Lower leg skin (tissue), 4 donors: ENCODE data around the gene VASH1. TPM values are rescaled to one million over a fixed set of nuclear protein-coding genes. Genes with fewer than 3 reads are reported as not detected.
"Not testable (repeated sequence)": the region's sequence is repeated elsewhere in the genome, so short reads cannot be mapped to it uniquely, and the experiment has no call there.

Experiments
- DNase-seq, 2 donors: peaks; one replicate each; pipeline ENCODE4 v3.0.0-alpha.2; 2019; ENCODE audit warnings: low spot score in 2 of 2
- H3K4me3 ChIP-seq: fragments of 200-600 bp; sonication (generic); 2 replicates; pipeline ENCODE4 v1.5.1; 2017; ENCODE audit warnings: mild to moderate bottlenecking, low read depth; ENCODE audit not compliant: poor library complexity, severe bottlenecking
- CTCF ChIP-seq, 3 donors: fragments of 450-650 bp; IDR thresholded peaks; one replicate each; pipeline ENCODE4 v1.5.1; 2016; ENCODE audit warnings: antibody characterized with exemption in 3 of 3, mild to moderate bottlenecking in 3 of 3, moderate library complexity in 2 of 3
- POLR2A ChIP-seq, 2 donors: fragments of 450-650 bp; IDR thresholded peaks; one replicate each; pipeline ENCODE4 v1.6.1; 2016 to 2017; ENCODE audit warnings: antibody characterized with exemption in 2 of 2, mild to moderate bottlenecking in 1 of 2, moderate library complexity in 1 of 2
- WGBS, 2 donors: methylation state at CpG; one replicate each; pipeline ENCODE4 v1.1.5; 2018; 5-methylcytosine and 5-hydroxymethylcytosine counted together
- intact Hi-C: fragments of 100-400 bp; cut with DNase I; formaldehyde crosslinking; loops from one replicate; pipeline ENCODE4 v1.15.0; 2023; ENCODE audit warnings: low total_unique reads
- total RNA-seq, 4 donors: library from RNA; depleted of rRNA; stranded (reverse); fragments of >200 nt; gene quantifications; one replicate each; pipeline ENCODE4 v1.1.0, GENCODE V29; 2016

The VASH1 gene
- total RNA-seq, 4 donors from 2014 or later: 0.86 to 6.9 (median 1.3) TPM

DNA sequence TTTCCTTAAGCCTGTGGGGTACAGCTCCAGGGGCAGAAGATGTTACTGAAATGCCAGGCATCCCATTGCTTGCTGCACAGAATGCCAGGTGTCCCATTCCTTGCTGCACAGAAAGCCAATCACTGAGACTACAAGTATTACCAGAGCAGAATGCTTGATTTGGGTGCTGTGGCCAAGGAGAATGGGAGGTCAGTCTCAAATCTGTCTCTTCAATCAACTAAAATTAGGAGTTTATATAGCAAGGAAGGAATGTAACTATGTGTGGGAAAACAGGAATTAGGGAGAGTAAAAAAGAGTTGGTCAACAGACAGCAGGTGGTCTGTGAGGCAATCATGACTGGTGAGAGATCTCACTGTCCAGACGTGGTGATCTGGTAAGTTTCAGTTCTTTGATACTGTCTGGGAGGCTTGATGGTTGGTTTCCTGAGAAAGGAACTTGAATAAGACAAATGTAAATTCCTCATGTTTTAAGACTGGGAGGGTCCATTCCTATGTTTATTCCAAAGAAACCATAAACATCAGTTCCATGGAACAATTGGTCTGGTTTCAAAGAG lies 31.2 kb upstream of the VASH1 start:
- no peak overlapping the region for H3K4me3 ChIP-seq
- 61 to 86% methylated on average over 1 of the region's 1 CpG for WGBS, 2 donors
- DNase-seq: no peak
- intact Hi-C loops: no loop called here
- TF ChIP-seq POLR2A (IDR thresholded peaks at IDR 0.05): no peak
- TF ChIP-seq CTCF (IDR thresholded peaks at IDR 0.05): no peak

- intact Hi-C loops, H3K4me3 ChIP-seq, DNase-seq: not testable (repeated sequence)
- WGBS, 2 donors: 90 to 92% methylated on average over 8 to 16 of the region's 31 CpGs
Observed at GRCh38 chr14:76734501-76734900, 26.8 kb upstream of the VASH1 start.

DNA sequence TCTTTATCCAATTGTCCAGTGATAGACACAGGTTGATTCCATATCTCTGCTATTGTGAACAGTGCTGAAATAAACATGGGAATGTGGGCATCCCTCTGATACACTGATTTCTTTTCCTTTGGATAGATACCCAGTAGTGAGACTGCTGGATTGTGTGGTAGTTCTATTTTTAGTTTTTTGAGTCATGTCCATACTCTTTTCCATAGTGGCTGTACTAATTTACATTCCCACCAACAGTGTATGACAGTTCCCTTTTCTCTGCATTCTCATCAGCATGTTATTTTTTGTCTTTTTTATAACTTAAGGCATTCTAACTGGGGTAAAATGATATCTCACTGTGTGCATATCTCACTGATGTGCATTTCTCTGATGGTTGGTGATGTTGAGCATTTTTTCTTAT lies 24.8 kb upstream of the VASH1 start:
- intact Hi-C loops: no loop called here
- no peak for TF ChIP-seq POLR2A (IDR thresholded peaks at IDR 0.05)
- no peak for TF ChIP-seq CTCF (IDR thresholded peaks at IDR 0.05)
- DNase-seq: no peak
- no peak overlapping the region for H3K4me3 ChIP-seq

GRCh38 chr14:76741074-76741473 lies 20.2 kb upstream of the VASH1 start:
- TF ChIP-seq CTCF (IDR thresholded peaks at IDR 0.05) (no peak), POLR2A (IDR thresholded peaks at IDR 0.05) (no peak)
- no peak for DNase-seq
- WGBS, 2 donors: 88 to 91% methylated on average over 1 of the region's 1 CpG
- no peak overlapping the region for H3K4me3 ChIP-seq
- intact Hi-C loops: no loop called here

GRCh38 chr14:76742185-76742584 lies 19.1 kb upstream of the VASH1 start:
- H3K4me3 ChIP-seq: no peak overlapping the region
- intact Hi-C loops: no loop called here
- peak in 1 of 2 donors; percentile 64 for DNase-seq
- 67 to 95% methylated on average over 6 of the region's 6 CpGs for WGBS, 2 donors
- TF ChIP-seq POLR2A (IDR thresholded peaks at IDR 0.05) (no peak), CTCF (IDR thresholded peaks at IDR 0.05) (no peak)

- no peak overlapping the region for H3K4me3 ChIP-seq
- no peak for TF ChIP-seq POLR2A (IDR thresholded peaks at IDR 0.05)
- intact Hi-C loops: no loop called here
- DNase-seq: no peak
- WGBS, 2 donors: 76 to 87% methylated on average over 7 of the region's 7 CpGs
Observed at GRCh38 chr14:76742966-76743365, 18.3 kb upstream of the VASH1 start.

GRCh38 chr14:76752744-76753143 lies 8.5 kb upstream of the VASH1 start:
- TF ChIP-seq CTCF (IDR thresholded peaks at IDR 0.05): no peak
- WGBS, 2 donors: 51 to 55% methylated on average over 6 of the region's 6 CpGs
- intact Hi-C loops: no loop called here
- H3K4me3 ChIP-seq: no peak overlapping the region
- no peak for DNase-seq
